ENCODE results near the gene HLA-DPA1.

Gene HLA-DPA1

GRCh38 chr6:33095681-33096080, 22.2 kb upstream of the HLA-DPA1 start:
- Histone ChIP-seq H3K27ac (ENCODE audit: low read length) (no peak overlapping the region), H3K4me3 (ENCODE audit: low read length) (no peak overlapping the region), H3K79me2 (ENCODE audit: low read length) (no peaks in the 10 kb centered on the region), H3K4me2 (ENCODE audit: low read length) (no peak overlapping the region), H3K9ac (ENCODE audit: low read length) (no peak overlapping the region), H4K20me1 (ENCODE audit: insufficient read depth, low read length) (no peaks in the 10 kb centered on the region), H3K27me3 (ENCODE audit: low read depth, low read length) (no peaks in the 10 kb centered on the region), H3K36me3 (replicated peaks; ENCODE audit: low read depth, low read length) (no peaks in the 10 kb centered on the region), H3K4me1 (ENCODE audit: low read length) (peaks cover 21% of the 10 kb centered on the region), H3K9me3 (ENCODE audit: insufficient read depth, low read length) (no peaks in the 10 kb centered on the region), H2AFZ (ENCODE audit: low read depth, low read length) (no peak overlapping the region)
- TF ChIP-seq EZH2phosphoT487 (IDR thresholded peaks at IDR 0.05; ENCODE audit: low read depth) (no peak), CTCF (IDR thresholded peaks at IDR 0.05; ENCODE audit: low read depth, low read length) (no peak)

GRCh38 chr6:33093855-33094254, 20.4 kb upstream of the HLA-DPA1 start:
- H3K79me2 ChIP-seq (ENCODE audit: low read length): no peaks in the 10 kb centered on the region
- no peak for TF ChIP-seq CTCF (IDR thresholded peaks at IDR 0.05; ENCODE audit: low read depth, low read length)
- no peak for TF ChIP-seq EZH2phosphoT487 (IDR thresholded peaks at IDR 0.05; ENCODE audit: low read depth)
- H3K9me3 ChIP-seq (ENCODE audit: insufficient read depth, low read length): no peaks in the 10 kb centered on the region
- H3K36me3 ChIP-seq (replicated peaks; ENCODE audit: low read depth, low read length): no peaks in the 10 kb centered on the region
- H3K27ac ChIP-seq (ENCODE audit: low read length): no peak overlapping the region
- H3K4me2 ChIP-seq (ENCODE audit: low read length): peak overlapping the region; percentile 25
- no peak overlapping the region for H2AFZ ChIP-seq (ENCODE audit: low read depth, low read length)
- no peak overlapping the region for H3K9ac ChIP-seq (ENCODE audit: low read length)
- no peaks in the 10 kb centered on the region for H3K27me3 ChIP-seq (ENCODE audit: low read depth, low read length)
- no peak overlapping the region for H3K4me3 ChIP-seq (ENCODE audit: low read length)
- peaks cover 21% of the 10 kb centered on the region for H3K4me1 ChIP-seq (ENCODE audit: low read length)
- H4K20me1 ChIP-seq (ENCODE audit: insufficient read depth, low read length): no peaks in the 10 kb centered on the region

- no peaks in the 10 kb centered on the region for H3K27me3 ChIP-seq (ENCODE audit: low read depth, low read length)
- H3K79me2 ChIP-seq (ENCODE audit: low read length): no peaks in the 10 kb centered on the region
- H3K4me3 ChIP-seq (ENCODE audit: low read length): no peak overlapping the region
- peaks cover 5% of the 10 kb centered on the region for H3K36me3 ChIP-seq (replicated peaks; ENCODE audit: low read depth, low read length)
- H3K4me1 ChIP-seq (ENCODE audit: low read length): peaks cover 21% of the 10 kb centered on the region
- H3K9ac ChIP-seq (ENCODE audit: low read length): no peak overlapping the region
- no peak overlapping the region for H3K27ac ChIP-seq (ENCODE audit: low read length)
- no peak overlapping the region for H3K4me2 ChIP-seq (ENCODE audit: low read length)
- no peaks in the 10 kb centered on the region for H4K20me1 ChIP-seq (ENCODE audit: insufficient read depth, low read length)
- no peak for TF ChIP-seq CTCF (IDR thresholded peaks at IDR 0.05; ENCODE audit: low read depth, low read length)
- TF ChIP-seq EZH2phosphoT487 (IDR thresholded peaks at IDR 0.05; ENCODE audit: low read depth): no peak
- no peak overlapping the region for H2AFZ ChIP-seq (ENCODE audit: low read depth, low read length)
- no peaks in the 10 kb centered on the region for H3K9me3 ChIP-seq (ENCODE audit: insufficient read depth, low read length)
Observed at GRCh38 chr6:33092385-33092784, 18.9 kb upstream of the HLA-DPA1 start.

GRCh38 chr6:33091957-33092356, 18.5 kb upstream of the HLA-DPA1 start:
- H2AFZ ChIP-seq (ENCODE audit: low read depth, low read length): peak overlapping the region; percentile 43; the same call in 1 of the 2 replicates
- TF ChIP-seq CTCF (IDR thresholded peaks at IDR 0.05; ENCODE audit: low read depth, low read length) (peak; percentile 70), EZH2phosphoT487 (IDR thresholded peaks at IDR 0.05; ENCODE audit: low read depth) (no peak)
- no peaks in the 10 kb centered on the region for H3K79me2 ChIP-seq (ENCODE audit: low read length)
- no peaks in the 10 kb centered on the region for H3K9me3 ChIP-seq (ENCODE audit: insufficient read depth, low read length)
- no peak overlapping the region for H3K4me2 ChIP-seq (ENCODE audit: low read length)
- no peaks in the 10 kb centered on the region for H3K27me3 ChIP-seq (ENCODE audit: low read depth, low read length)
- no peak overlapping the region for H3K27ac ChIP-seq (ENCODE audit: low read length)
- no peak overlapping the region for H3K4me3 ChIP-seq (ENCODE audit: low read length)
- H3K36me3 ChIP-seq (replicated peaks; ENCODE audit: low read depth, low read length): peaks cover 5% of the 10 kb centered on the region
- H4K20me1 ChIP-seq (ENCODE audit: insufficient read depth, low read length): no peaks in the 10 kb centered on the region
- no peak overlapping the region for H3K9ac ChIP-seq (ENCODE audit: low read length)
- peaks cover 21% of the 10 kb centered on the region for H3K4me1 ChIP-seq (ENCODE audit: low read length)

Measured in OCI-LY3 (cell line).